HG03432 (cell line): ENCODE measurements around the gene ASB5.

ENCODE experiments used
- ATAC-seq: cut with Tn5 transposase; IDR thresholded peaks from one replicate; pipeline ENCODE4 v1.9.1; 2021; ENCODE audit warnings: mild to moderate bottlenecking, moderate library complexity; ENCODE audit not compliant: unreplicated experiment

Gene ASB5

GRCh38 chr4:176185051-176185450 lies 84.0 kb downstream of the ASB5 start:
- ATAC-seq: no peak
